ENCODE data around the gene SLC18A2.

- TF ChIP-seq CTCF (IDR thresholded peaks at IDR 0.05), result no peak
- no peak for TF ChIP-seq POLR2A (IDR thresholded peaks at IDR 0.05)
Measured at GRCh38 chr10:117212176-117212575, 28.7 kb upstream of the SLC18A2 start.
